ENCODE measurements around the gene INTS7. TPM values are rescaled to one million over a fixed set of nuclear protein-coding genes. Genes with fewer than 3 reads are reported as not detected.

INTS7 gene
- total RNA-seq, 1 donor from 2014 or later, result 15.9 TPM

GRCh38 chr1:211910913-211911485 is 124.4 kb downstream of the INTS7 start:
- peaks cover 5% of the 10 kb centered on the region for H3K27me3 ChIP-seq
- no peaks in the 10 kb centered on the region for H3K4me1 ChIP-seq
- H3K9me3 ChIP-seq, result no peaks in the 10 kb centered on the region
- intact Hi-C loops (cut with DNase I), result no loop called here
- ATAC-seq (peak; percentile 87), DNase-seq (no peak)
- H3K36me3 ChIP-seq, result no peaks in the 10 kb centered on the region
- no peak overlapping the region for H3K4me3 ChIP-seq
- no peak for TF ChIP-seq CTCF (IDR thresholded peaks at IDR 0.05)
- no peak overlapping the region for H3K27ac ChIP-seq

- Histone ChIP-seq H3K9me3 (no peaks in the 10 kb centered on the region), H3K27ac (no peak overlapping the region), H3K4me1 (no peaks in the 10 kb centered on the region), H3K4me3 (no peak overlapping the region), H3K27me3 (peaks cover 5% of the 10 kb centered on the region), H3K36me3 (no peaks in the 10 kb centered on the region)
- intact Hi-C loops (cut with DNase I), result no loop called here
- ATAC-seq (no peak), DNase-seq (no peak)
- no peak for TF ChIP-seq CTCF (IDR thresholded peaks at IDR 0.05)
Measured at GRCh38 chr1:211910113-211910884, 125.1 kb downstream of the INTS7 start.

- H3K36me3 ChIP-seq, result no peaks in the 10 kb centered on the region
- H3K4me1 ChIP-seq, result no peaks in the 10 kb centered on the region
- no peak overlapping the region for H3K4me3 ChIP-seq
- H3K9me3 ChIP-seq, result no peaks in the 10 kb centered on the region
- H3K27me3 ChIP-seq, result peaks cover 5% of the 10 kb centered on the region
- ATAC-seq (no peak), DNase-seq (no peak)
- no peak for TF ChIP-seq CTCF (IDR thresholded peaks at IDR 0.05)
- intact Hi-C loops (cut with DNase I), result no loop called here
- H3K27ac ChIP-seq, result no peak overlapping the region
Measured at GRCh38 chr1:211909395-211909794, 126.0 kb downstream of the INTS7 start.

- ATAC-seq (no peak), DNase-seq (no peak)
- Histone ChIP-seq H3K27ac (no peak overlapping the region), H3K27me3 (peaks cover under 1% of the 10 kb centered on the region), H3K36me3 (no peaks in the 10 kb centered on the region), H3K9me3 (no peaks in the 10 kb centered on the region), H3K4me1 (no peaks in the 10 kb centered on the region), H3K4me3 (no peak overlapping the region)
- intact Hi-C loops (cut with DNase I), result no loop called here
- no peak for TF ChIP-seq CTCF (IDR thresholded peaks at IDR 0.05)
Measured at GRCh38 chr1:211908951-211909350, 126.4 kb downstream of the INTS7 start.

GRCh38 chr1:211908453-211908852 is 126.9 kb downstream of the INTS7 start:
- no peak for TF ChIP-seq CTCF (IDR thresholded peaks at IDR 0.05)
- ATAC-seq (peak; percentile 73), DNase-seq (no peak)
- intact Hi-C loops (cut with DNase I), result no loop called here
- Histone ChIP-seq H3K27me3 (no peaks in the 10 kb centered on the region), H3K9me3 (no peaks in the 10 kb centered on the region), H3K36me3 (no peaks in the 10 kb centered on the region), H3K4me3 (no peak overlapping the region), H3K4me1 (no peaks in the 10 kb centered on the region), H3K27ac (no peak overlapping the region)

Measured in upper lobe of right lung (tissue), 1 donor.